HG03139 (cell line): Measurements from ENCODE around the gene TPX2.
"Not testable (repeated sequence)": the region's sequence is repeated elsewhere in the genome, so short reads cannot be mapped to it uniquely, and the experiment has no call there.

Experiments
- ATAC-seq: cut with Tn5 transposase; IDR thresholded peaks from one replicate; pipeline ENCODE4 v1.9.1; 2021; ENCODE audit not compliant: unreplicated experiment

The TPX2 gene

GRCh38 chr20:31720486-31721407 lies 18.3 kb upstream of the TPX2 start:
- no peak for ATAC-seq

- ATAC-seq: no peak
These were observed 17.5 kb upstream of the TPX2 start for GRCh38 chr20:31721408-31722256.

DNA sequence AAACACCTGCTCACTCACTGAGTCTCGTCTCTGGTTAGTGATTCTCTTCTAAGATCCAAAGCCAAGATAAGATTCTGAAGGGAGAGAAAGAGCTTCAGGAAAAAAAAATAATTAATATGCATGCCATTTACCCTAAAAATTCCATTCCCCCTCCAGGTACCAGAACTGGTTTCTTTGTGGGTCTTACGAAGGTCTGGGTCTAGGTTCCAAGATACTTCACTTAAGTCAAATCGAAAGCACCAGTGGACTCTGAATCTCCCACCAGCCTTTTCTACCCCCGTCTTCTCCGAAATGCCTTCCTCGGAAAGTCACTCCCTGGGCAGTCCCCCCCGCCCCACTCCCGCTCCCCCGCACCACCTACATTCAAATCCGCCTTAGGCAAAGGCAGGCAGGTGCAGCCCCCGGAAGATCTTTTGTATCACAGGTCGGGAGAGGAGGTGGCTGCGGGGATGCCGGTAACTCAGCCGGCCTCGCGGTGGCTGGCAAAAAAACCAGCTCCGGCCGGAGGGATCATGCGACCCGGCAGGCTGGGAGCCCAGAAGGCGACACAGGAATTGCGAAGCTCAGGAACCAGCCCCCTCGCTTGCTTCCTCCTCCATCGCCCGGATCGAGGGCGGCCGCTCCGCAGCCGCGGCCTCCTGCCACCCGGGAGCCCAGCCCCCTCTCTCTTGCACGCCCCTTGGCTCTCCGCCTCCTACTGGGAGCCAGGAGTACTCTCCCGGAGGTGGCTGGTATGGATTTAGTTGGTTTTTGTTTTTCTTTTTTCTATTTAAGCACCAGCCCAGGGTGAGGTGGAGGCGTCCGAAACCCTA lies 16.6 kb upstream of the TPX2 start, which contains the start of gene BCL2L1:
Gene BCL2L1 (minus strand): TSS at position 612 of the 812 bp plus-strand sequence. CDS start 650 bp downstream, outside the sequence.
- ATAC-seq: no peak

- no peak for ATAC-seq
These were observed 16.1 kb upstream of the TPX2 start for GRCh38 chr20:31723069-31723318.

GRCh38 chr20:31723319-31724078 lies 15.6 kb upstream of the TPX2 start:
- peak; percentile 85 for ATAC-seq

DNA sequence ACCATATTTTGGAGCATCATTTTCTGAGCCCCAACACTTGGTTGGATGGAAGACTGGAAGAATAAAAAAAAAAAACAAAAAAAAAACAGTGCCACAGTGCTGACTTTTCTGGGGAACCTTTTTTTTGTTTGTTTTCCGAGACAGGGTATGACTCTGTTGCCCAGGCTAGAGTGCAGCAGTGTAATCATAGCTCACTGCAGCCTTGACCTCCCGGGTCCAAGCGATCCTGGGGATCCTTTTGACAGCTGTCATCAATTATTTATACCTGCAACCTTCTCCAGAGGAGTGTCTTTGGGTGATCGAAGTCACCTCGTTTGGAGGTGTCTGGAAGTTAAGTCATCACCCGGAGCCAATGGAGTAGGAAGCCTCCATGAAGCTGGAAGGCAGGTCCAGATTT lies 7.8 kb upstream of the TPX2 start:
- ATAC-seq: no peak

DNA sequence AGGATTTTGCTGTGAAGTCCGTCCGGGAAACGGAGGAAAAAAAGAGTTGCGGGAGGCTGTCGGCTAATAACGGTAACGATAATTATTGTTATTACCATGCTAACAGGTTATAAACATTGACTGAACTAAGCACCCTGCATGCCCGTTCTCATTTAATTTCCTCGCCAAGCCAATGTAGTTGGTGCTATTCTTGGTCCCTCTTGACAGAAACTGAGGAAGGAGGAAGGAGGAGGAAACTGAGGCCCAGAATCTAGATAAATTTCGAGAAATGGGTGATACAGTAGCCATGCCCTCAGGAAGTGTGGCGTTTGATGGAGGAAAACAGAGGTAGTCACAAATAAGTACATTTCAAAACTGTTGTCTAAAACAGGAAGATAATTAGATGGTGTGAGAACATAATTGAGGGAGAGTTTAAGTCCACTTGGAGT lies 474 bp downstream of the TPX2 start:
- ATAC-seq: no peak

DNA sequence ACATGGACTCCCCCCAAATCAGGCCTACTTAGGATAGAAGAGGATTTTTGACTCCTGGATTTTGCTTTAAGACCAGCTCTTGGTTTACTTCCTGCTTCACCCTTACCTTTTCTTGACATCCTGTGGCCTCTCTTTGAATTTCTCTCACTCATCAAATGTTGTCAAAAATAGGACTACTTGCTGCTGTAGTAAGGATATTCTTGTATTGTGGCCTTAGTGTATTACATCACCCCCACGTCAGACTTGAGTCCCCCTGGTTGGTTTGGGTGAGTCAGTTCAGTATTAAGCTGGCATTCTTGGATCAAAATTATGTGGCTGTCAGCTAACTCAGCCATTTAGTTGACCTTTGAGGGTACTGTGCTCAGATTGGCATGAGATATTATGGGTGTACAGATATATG lies 1.1 kb downstream of the TPX2 start:
- no peak for ATAC-seq

- no peak for ATAC-seq
These were observed 1.7 kb downstream of the TPX2 start for GRCh38 chr20:31740656-31741323.

- ATAC-seq: no peak
These were observed 7.2 kb downstream of the TPX2 start for GRCh38 chr20:31746068-31746878.

GRCh38 chr20:31747028-31747427 lies 7.9 kb downstream of the TPX2 start:
- not testable (repeated sequence) for ATAC-seq

GRCh38 chr20:31747640-31748039 lies 8.6 kb downstream of the TPX2 start:
- ATAC-seq: no peak

- ATAC-seq: no peak
These were observed 10.1 kb downstream of the TPX2 start for GRCh38 chr20:31749223-31749622.

GRCh38 chr20:31751126-31751525 lies 12.0 kb downstream of the TPX2 start:
- ATAC-seq: no peak

DNA sequence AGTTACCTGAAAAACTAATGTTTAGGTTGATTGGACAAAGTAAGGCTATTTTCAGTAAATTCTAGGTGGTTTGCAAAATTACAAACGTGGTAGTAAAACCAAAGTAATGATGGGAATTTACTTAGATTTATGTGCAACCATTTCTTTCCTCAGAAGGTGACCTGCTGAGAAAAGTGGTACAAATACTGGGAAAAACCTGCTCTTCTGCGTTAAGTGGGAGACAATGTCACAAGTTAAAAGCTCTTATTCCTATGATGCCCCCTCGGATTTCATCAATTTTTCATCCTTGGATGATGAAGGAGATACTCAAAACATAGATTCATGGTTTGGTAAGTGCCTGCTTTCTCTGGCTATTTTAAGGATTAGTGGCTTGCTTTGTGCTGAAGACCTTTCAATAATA lies 18.2 kb downstream of the TPX2 start:
- ATAC-seq: no peak

- ATAC-seq: no peak
These were observed 19.4 kb downstream of the TPX2 start for GRCh38 chr20:31758521-31758920.

- no peak for ATAC-seq
These were observed 19.9 kb downstream of the TPX2 start for GRCh38 chr20:31758991-31759390.

DNA sequence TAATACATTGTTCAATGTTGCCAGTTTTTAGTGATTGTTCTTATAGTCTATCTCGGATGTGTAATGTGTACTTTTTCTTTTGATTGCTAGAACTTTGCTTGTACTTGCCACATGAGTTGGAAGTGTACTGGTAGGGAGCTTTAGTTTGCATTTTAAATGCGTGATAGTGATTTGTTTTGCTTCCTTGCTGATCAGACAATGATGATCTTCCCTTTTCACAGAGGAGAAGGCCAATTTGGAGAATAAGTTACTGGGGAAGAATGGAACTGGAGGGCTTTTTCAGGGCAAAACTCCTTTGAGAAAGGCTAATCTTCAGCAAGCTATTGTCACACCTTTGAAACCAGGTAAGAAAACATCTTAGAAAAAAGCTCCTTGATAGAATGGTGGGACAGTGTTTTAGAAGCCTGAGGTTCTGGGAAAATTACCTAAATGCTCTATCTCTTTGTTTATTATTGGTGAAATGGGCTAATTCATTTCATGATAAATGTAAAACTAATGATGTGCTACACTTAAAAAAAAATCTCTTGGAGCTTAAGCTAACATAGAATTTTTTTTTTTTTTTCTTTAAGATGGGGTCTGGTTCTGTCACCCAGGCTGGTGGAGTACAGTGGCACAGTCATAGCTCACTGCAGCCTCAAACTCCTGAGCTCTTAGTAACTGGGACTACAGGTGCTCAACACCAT lies 20.9 kb downstream of the TPX2 start:
- no peak for ATAC-seq
